Stimulated activated CD4-positive, alpha-beta T cell treated with anti-CD3 and anti-CD28 coated beads, Interleukin-4, amount 100 ng/mL, for 24 hours (primary cell): ENCODE measurements around the gene CDK5RAP2.
"Not testable (repeated sequence)": the region's sequence is repeated elsewhere in the genome, so short reads cannot be mapped to it uniquely, and the experiment has no call there.

Experiments
- DNase-seq: peaks from one replicate; pipeline ENCODE4 v3.0.0-alpha.2; 2020

Gene CDK5RAP2

DNA sequence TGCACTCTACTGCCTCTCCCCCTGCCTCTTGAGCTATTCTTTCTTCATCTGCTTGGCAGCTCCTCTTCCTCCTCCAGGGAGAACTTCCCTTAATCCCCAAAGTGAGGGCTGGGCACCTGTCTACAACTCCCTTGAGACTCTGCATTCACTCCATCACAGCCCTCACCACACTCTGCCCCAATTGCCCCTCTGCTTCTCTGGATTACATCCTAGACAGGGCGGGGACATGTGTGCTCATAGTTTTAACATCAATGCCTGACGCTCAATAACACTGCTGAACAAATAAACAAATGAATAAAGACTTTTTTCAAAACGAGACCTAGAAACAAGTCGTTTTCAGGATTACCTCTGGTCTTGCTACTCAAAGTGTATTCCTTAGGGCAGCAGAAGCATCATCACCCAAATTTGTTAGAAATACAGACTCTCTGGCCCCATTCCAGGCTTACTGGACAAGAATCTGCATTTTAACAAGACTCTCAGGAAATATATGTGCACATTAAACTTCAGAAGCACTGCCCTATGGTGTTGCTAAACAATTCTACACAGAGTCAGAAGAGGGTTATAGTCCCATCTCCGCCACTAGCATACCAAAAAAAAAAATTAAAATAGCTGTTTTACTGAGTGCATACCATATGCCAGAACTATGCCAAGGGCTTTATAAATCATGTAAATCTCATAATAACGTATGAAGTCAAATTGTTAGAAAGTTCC, 115.6 kb downstream of the CDK5RAP2 start:
- no peak for DNase-seq

DNA sequence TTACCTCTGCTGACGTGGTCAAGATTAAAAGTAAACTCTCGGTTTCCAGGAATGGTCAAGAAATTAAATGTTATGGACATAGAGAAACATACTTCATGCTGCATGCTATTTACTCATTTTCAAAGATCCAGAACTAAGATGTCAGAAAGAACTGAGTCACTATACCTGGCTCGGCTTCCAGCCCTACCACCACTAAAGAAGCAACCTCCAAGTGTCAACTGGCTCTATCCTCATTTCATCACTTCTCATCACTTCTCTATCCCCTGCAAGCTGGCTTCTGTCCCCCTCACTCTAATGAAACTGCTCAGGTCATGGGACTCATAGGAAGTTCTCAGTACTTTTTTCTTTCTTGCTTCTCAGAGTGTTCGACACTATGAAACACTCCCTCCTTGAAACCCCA, 116.2 kb downstream of the CDK5RAP2 start:
- DNase-seq, result no peak

DNA sequence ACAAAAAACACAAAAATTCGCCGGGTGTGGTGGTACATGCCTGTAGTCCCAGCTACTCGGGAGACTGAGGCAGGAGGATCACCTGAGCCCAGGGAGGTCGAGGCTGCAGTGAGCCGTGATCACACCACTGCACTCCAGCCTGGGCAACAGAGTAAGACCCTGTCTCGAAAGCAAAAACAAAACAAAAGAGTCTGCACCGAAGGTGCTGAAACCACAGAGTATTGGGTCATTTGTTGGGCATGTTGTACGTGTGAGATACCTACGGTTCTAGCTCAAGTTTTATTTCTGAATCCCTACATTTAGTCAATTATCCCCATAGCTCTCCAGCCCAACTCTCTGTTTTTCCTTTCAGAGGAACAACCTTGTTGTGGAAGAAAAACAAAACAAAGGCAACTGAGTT, 118.3 kb downstream of the CDK5RAP2 start:
- DNase-seq, result not testable (repeated sequence)

DNA sequence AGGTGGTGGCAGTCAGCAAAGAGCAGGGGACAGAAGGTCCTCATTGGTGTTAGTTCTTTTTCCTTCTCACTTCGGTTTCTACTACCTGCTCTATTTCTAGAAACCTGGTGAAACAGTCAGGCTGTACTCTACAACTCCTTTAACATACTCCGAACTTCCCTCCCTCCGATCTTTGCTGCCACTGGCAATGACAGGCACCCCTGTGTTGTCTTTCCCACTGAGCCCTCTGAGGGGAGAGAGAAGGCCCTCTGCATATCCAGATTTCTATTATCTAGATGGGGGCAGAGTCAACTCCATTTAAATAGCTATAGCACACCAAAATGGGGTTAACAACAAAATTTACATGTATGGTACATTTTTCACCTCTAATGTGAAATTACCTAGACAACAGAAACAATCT, 123.7 kb downstream of the CDK5RAP2 start:
- DNase-seq, result no peak

DNA sequence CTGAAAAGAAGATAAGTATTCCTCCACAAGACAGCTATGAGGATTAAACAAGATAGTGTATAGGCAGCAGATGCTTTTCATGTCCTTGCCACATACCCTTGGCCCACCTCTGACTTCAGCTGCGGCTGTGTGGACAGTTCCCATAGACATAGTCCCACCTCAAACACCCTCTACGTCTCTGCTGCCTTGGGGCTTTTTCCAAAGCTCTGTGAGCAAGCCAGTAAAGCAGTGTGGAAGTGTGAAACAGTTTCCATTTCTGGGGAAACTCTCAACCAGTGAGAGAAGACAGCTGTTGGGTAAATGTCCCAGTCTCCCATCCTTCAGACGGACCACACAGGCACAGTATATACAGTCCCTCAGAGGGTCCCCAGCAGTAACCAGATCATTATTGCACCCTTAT, 125.5 kb downstream of the CDK5RAP2 start:
- DNase-seq, result no peak

DNA sequence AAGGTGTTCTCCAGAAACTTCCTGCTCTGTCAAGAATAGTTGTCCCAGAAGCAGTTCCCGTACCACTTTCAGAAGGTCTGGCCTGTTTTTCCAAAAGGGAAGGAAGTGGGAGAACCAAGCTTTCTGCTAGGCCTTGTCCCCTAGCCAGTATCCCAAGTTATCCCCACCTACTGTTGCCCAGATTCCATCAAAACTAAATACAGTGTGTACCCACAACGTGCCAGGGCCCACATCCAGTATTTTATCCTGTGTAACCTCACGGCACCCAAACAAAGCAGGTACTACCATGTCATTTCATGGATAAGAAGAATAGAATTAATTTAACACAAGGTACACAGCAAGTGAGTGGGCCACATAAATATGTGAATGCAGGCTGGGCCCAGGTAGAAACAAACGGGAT, 126.2 kb downstream of the CDK5RAP2 start:
- DNase-seq, result no peak

DNA sequence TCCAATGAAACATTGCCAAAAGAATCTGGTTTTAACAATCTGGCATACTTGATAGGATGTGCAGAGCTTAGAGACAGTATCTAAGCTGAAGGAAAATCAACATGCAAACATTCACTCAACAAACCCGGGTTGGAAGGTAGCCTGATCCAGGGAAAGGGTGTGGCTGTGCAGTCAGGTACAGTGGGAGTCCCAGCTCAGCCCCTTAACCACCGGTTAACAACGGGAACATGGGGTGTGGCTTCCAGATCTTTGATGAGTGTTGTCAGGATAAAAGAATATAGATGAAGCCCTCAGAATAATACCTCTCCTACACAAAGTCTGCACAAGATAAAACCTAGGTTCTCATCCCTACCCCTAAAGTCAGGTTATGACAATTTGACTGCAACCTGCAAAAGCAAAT, 127.3 kb downstream of the CDK5RAP2 start:
- DNase-seq, result no peak

DNA sequence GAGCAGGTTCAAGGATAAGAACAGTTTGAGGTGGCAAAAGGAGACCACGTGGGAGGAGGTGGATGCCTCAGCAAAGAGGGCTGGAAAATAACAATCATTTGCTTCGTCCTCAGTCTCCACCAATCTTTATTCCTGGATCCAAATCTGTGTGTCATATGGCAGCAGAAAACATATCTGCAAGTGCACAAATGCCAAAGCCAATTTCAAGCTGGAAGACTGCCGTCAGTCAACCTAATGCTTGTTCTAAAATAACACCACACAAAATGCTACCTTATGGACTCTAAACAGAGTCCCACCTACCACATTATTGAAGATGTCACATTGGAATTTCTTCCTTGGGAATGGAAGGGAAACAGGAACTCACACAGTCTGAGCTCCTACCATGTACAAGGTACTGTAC, 129.1 kb downstream of the CDK5RAP2 start:
- no peak for DNase-seq

DNA sequence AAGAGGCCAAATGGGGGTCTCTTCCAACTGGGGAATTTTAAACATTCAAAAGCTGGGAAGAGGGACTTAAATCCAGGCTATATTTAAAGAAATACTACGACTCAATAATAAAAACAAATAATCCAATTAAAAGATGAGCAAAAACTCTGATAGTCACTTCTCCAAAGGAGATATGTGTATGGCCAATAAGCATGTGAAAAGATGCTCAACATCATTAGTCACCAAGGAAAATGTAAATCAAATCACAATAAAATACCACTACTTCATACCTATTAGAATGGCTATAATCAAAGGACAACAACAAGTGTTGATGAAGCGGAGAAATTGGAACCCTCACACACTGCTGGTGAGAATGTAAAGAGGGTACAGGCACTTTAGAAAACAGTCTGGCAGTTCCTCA, 130.4 kb downstream of the CDK5RAP2 start:
- no peak for DNase-seq

DNA sequence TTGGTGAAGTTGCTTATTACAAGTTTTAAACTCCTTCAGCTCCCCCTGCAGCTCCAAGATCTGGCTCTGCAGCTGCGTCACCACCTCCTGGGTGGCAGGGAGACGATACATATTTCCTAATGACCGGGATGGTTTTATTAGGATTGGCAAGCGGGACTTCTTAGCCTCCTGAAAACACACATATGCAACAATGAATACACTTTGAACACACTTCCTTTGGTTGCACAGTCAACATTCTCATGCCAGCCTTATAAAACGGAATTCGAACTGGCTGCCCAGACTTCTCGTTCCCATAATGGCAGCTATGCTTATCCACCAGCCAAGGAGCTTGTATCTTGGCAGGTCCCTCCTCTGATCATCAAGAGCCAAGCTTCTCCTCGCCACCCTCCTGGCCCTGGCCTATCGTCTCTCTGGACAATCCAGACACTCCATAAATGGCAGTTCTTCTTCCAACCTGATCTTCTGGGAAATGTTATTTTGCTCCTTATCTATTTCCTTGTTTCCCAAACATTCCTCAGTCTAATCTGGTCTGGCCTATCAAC, 131.9 kb downstream of the CDK5RAP2 start:
- no peak for DNase-seq

DNA sequence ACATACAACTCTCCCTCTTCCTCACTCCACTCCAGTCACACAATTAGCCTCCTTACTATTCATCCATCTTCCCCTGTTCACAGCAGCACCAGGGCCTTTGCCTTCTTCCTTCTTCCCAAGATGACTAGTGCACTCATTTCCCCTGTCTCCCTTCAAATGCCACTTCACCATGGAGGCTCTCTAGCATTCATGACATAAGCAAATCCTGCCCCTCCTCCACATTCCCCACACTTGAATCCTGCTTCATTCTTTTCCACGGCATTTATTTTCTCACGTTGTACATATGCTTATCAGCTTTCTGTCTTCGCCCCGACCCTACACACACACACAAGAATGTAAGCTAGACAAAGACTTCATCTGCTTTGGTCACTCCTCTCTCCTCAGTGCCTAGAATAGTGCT, 133.3 kb downstream of the CDK5RAP2 start:
- no peak for DNase-seq

DNA sequence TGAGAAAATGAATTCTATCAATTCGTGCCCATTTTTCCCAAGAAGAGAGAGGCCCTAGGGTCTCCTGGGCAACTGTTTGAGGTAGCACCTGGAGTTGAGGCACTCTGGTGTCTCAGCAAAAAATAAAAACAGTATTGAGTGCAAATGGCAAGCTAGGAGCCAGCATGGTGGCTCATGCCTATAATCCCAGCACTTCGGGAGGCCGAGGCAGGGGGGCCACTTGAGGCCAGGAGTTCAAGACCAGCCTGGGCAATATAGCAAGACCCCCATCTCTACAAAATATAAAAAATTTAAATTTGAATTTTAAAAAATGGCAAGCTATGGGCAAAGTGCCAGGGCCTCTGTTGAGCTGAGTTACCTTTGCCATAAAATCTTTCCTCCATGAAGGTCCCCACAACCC, 136.0 kb downstream of the CDK5RAP2 start:
- DNase-seq, result no peak

DNA sequence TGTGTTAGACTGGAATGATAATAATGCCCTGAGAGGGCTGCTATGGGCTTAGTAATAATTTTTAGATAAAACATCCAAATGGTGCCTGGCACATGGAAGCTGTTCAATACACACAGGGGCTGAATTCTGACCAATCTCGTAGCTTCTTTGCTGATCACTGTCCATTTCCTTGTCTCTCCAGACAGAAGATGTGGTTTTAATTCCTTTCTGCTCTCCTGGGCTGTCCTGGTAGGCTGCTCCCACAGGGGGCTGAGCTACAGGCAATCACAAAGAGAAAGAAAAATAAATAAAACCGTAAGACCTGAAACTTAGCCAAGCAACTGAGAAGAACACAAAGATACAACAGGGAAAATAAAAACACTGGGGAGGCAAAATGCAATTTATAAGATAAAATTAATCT, 136.5 kb downstream of the CDK5RAP2 start:
- no peak for DNase-seq

DNA sequence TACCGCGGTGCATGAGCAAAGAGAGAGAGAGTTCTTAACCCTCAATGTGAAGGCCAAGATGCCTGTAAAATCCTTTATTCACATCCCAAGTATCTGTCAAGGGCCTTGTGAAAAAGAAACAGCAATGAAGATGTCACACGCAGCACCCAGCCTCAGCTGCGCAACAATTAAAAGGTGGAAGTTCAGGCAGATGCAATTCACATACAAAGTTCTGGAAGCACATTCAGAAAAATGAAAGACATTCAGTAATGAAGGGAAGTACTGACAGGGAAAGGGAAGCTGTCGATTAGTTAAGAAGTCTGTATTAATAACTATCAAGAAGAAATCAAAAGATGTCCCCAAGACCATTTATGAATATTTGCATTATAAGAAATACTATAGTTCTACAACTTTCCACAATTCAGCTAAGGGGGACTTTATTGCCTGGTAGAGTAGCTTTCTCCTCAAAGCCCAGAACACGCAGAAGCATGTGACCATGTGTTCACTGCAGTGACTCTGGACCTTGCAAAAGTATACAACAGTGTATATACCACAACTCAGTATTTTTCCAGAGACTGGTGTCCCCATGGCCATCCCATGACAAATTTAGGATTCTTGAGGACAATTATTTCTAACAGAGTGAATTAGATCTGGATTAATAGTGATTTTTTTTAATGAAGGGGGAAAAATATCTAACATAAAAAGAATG, 137.5 kb downstream of the CDK5RAP2 start:
- no peak for DNase-seq

DNA sequence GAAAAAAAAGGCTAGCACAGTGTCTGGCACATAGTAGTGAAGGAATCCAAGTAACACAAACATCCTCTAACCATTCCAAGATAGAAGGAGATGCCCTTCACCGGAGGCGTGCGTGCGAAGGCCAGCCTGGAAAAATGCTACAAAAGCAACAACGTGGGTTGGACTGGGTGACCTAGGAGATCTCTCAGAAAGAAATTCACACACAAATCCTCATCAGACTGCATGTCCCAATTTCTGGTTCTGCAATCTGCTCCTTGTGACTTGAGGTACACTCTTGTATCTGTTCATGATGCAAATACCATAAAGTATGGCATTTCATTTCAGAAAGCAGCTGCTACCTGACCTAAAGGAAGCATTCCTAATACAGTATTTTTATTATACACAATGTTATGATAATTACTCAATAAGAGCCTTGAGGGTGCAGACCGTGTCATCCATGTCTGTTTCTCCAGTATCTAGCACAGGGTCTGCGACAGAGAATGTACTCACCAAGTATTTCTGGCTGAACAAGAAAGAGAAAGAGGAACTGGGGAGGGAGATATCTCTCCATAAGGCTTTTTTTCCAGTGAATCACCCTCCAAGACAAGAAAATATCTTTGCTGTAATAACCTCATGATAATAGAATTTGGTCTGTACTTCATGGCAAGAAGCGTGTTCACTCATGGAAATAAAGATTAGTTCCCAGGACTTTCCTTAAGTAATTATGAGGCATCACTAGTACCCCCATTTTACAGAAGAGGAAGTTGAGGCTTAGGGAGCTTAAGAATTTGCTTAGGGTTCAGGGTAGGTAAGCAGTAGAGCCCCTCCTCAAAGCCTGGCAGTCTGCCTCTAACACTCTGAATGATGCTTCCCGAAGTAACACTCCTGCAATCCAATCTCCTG, 138.3 kb downstream of the CDK5RAP2 start:
- DNase-seq, result no peak

DNA sequence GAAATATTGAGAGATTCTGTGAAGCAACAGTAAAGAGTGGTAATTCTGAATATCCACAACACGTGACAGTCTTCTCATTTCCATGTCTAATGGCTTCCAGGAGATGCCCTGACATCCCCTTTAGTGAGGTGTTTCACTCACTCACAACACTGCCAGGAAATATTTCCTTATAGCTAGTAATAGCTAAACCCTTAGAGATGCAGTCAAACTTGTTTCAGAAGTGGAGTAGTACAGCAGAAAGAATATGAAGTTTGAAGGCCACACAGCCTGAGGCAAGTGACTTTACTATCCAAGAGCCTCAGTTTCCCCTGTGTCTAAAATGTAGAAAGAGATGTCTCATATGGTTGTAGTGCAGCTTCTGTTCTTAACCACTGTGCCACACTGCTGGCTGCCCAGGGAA, 139.2 kb downstream of the CDK5RAP2 start:
- DNase-seq, result no peak

DNA sequence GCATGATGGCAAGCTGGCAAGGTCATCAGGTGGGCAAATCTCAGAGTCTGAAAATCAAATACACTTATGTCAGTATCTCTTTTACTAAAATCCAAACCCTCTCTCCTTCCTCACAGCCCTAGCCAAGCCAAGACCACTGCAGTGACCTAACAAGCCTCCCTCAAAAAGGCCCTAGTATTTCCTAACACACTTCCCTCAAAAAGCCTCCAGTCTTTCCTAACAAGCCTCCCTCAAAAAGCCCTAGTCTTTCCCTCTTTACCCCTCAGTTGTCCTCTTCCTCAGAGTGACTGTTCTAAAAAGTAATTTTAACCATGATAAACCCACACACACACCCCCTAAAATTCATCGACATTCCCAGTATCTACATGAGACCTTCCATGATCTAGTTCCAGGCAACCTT, 140.0 kb downstream of the CDK5RAP2 start:
- DNase-seq, result no peak

DNA sequence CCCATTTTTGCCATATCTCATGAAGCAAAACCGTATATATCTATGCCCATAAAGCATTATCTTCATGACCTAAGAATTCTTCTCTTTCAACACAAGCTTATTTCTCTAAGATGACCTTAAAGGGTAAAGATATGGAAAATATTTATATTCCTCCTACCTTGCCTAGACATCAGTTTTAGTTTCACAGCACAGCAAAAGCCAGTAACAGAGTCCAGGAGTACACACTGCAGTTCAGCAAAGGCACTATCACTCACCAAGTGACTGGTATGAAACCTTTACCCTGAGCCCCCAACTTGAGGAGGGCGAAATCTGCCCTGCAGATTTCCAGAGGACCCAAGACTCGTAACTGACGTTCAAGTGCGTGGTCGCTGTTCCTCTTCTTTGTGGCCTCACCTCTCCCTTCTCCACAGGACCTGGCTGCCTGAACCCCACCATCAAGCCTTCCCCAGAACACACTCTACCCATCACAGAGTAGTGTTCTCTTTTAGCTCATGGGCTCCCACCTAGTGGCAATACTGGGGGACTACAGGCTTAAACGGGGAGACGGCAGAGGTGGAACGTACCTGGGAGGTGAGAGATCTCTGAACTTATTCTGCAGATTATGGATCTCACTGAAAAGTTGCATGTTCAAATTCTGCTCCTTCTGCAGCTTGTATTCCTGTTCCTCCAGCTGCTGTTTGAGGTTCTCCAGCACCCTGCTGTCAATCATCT, 141.0 kb downstream of the CDK5RAP2 start:
- no peak for DNase-seq

DNA sequence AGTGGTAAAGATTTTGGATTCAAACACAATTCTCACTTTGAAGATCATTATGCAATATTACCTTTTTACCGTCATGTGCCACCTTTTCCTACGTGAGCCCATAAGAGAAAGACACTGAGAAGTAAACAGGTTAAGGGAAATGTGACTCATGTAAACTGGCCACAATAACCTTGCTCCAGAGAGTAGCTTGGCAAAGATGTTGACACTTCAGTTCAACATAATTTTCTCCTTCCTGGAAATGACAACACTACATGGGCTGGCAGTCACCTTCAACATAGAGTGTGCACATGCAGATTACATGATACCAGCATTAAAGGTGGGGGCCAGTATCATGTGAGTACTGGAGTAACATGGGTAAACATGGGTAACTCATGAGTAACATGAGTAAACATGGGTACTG, 141.9 kb downstream of the CDK5RAP2 start:
- no peak for DNase-seq

DNA sequence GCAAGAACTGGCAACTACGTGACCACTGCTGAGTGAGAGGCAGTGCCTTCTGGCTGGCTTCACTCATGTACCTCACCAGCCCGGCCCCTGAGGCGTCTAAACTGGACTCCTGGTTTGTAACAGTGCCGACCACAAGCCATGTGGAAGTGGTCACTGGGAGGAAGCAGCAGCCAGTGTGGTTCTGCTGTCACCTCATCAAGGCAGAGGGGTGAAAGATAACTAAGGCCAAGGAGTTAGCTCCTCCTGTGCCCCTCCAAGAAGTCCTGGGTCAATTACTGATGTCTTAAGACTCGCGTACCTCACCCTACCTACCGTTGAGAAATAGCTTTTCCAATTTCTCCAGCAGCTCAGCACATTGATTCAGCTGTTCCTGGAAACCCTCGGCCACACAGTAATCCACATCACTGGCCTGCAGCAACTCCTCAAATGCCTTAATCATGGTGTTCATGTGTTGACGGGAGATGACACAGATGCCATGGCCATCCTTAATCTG, 142.9 kb downstream of the CDK5RAP2 start:
- no peak for DNase-seq

DNA sequence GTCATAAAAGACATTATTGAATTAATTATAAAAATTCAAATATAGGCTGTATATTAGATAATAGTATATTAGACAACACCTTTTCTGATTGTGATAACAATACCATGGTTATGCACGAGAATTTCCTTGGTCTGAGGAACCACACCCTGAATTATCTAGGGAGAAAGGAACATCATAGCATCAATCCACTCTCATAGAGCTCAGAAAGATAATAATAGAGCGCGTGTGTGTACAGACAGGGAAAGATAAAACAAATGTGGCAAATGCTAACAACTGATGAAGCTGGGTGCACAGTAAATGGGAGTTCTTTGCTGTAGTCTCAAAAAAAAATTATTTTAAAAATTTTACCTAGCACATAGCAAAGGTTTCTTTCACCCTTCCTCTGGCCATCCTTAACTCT, 143.5 kb downstream of the CDK5RAP2 start:
- no peak for DNase-seq

DNA sequence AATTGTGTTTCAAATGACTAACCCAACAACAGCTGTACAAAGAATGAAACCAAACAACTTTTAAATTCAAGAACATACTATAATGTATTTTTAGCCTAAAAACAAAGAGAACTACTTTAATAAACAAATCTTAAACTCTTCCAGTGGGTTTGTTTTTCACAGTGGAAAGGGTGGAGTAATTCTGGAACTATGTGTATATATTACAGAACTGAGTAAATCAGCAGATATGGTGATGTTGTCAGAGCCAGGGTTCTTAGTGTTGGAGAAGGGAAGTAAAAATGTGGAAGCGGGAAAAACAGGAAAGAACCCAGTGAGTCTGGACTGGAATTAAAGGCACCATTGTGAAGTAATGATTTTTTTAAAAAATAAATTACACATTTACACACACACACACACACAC, 144.9 kb downstream of the CDK5RAP2 start:
- DNase-seq, result no peak

DNA sequence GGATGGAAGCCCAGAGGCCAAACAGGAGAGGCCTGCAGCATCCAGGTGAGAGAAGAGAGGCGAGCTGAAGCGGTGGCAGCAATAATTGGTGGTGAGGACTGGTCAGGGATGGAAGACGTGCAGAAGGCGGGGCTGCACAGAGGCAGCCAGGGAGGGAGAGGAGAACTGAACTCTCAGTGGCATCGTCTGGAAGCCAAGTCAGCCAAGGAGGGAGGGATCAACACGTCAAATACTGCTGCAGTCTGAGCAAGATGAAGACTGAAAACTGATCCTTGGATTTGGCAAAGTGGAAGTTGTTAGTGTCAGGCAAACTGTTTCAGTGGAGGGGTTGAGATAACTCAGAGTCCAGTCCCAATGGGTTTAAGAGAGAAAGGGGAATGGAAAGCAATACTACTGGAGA, 145.4 kb downstream of the CDK5RAP2 start:
- DNase-seq, result no peak
